Measurements from ENCODE around the gene GRK4.
"Not testable (repeated sequence)": the region's sequence is repeated elsewhere in the genome, so short reads cannot be mapped to it uniquely, and the experiment has no call there.

DNA sequence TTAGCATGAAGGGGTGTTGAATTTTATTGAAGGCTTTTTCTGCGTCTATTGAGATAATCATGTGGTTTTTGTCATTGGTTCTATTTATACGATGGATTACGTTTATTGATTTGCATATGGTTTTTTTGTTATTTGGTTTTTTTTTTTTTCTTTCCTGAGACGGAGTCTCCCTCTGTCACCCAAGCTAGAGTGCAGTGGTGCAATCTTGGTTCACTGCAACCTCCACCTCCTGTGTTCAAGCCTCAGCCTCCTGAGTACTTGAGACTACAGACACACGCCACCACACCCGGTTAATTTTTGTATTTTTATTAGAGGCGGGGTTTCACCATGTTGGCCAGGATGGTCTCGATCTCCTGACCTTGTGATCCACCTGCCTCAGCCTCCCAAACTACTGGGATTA lies 44.7 kb upstream of the GRK4 start:
- not testable (repeated sequence) for TF ChIP-seq POLR2A (IDR thresholded peaks at IDR 0.05)
- TF ChIP-seq, protein P1, sequence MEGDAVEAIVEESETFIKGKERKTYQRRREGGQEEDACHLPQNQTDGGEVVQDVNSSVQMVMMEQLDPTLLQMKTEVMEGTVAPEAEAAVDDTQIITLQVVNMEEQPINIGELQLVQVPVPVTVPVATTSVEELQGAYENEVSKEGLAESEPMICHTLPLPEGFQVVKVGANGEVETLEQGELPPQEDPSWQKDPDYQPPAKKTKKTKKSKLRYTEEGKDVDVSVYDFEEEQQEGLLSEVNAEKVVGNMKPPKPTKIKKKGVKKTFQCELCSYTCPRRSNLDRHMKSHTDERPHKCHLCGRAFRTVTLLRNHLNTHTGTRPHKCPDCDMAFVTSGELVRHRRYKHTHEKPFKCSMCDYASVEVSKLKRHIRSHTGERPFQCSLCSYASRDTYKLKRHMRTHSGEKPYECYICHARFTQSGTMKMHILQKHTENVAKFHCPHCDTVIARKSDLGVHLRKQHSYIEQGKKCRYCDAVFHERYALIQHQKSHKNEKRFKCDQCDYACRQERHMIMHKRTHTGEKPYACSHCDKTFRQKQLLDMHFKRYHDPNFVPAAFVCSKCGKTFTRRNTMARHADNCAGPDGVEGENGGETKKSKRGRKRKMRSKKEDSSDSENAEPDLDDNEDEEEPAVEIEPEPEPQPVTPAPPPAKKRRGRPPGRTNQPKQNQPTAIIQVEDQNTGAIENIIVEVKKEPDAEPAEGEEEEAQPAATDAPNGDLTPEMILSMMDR (IDR thresholded peaks at IDR 0.05), result not testable (repeated sequence)
